Smooth muscle cell (in vitro differentiated cells): Measurements from ENCODE around the gene OXT. TPM values are rescaled to one million over a fixed set of nuclear protein-coding genes. Genes with fewer than 3 reads are reported as not detected.

ENCODE experiments used
- DNase-seq: peaks from one replicate; lab custom pipeline; 2025; ENCODE audit not compliant: unreplicated experiment; lab: John Stamatoyannopoulos, UW
- H2AFZ ChIP-seq: fragments of 200-600 bp; sonication (generic); 2 replicates; pipeline ENCODE4 v1.6.0; 2016; ENCODE audit warnings: antibody characterized with exemption, low read depth, mild to moderate bottlenecking
- H3F3A ChIP-seq: fragments of 200-600 bp; sonication (generic); 2 replicates; pipeline ENCODE4 v1.6.0; 2017; ENCODE audit warnings: antibody characterized with exemption, low read depth
- H3K27ac ChIP-seq: fragments of 200-600 bp; sonication (generic); 2 replicates; pipeline ENCODE4 v1.5.1; 2016; ENCODE audit warnings: low read depth, mild to moderate bottlenecking
- H3K27me3 ChIP-seq: fragments of 200-600 bp; sonication (generic); 2 replicates; pipeline ENCODE4 v1.6.1; 2016; ENCODE audit warnings: low read depth, mild to moderate bottlenecking
- H3K36me3 ChIP-seq: fragments of 200-600 bp; sonication (generic); 2 replicates; pipeline ENCODE4 v1.5.1; 2016; ENCODE audit warnings: low read depth
- H3K4me1 ChIP-seq: fragments of 200-600 bp; sonication (generic); 2 replicates; pipeline ENCODE4 v1.5.1; 2016; ENCODE audit warnings: low read depth
- H3K4me2 ChIP-seq: fragments of 200-600 bp; sonication (generic); 2 replicates; pipeline ENCODE4 v1.6.0; 2016; ENCODE audit warnings: mild to moderate bottlenecking
- H3K4me3 ChIP-seq: fragments of 200-600 bp; sonication (generic); 2 replicates; pipeline ENCODE4 v1.5.1; 2016; ENCODE audit warnings: mild to moderate bottlenecking
- H3K79me2 ChIP-seq: fragments of 200-600 bp; sonication (generic); 2 replicates; pipeline ENCODE4 v1.6.0; 2016; ENCODE audit warnings: low read depth, mild to moderate bottlenecking
- H3K9ac ChIP-seq: fragments of 200-600 bp; sonication (generic); 2 replicates; pipeline ENCODE4 v1.6.0; 2016; ENCODE audit warnings: low read depth
- H3K9me3 ChIP-seq: fragments of 200-600 bp; sonication (generic); replicated peaks from 2 replicates; pipeline ENCODE4 v1.5.1; 2016; ENCODE audit warnings: low read depth
- H4K20me1 ChIP-seq: fragments of 200-600 bp; sonication (generic); 2 replicates; pipeline ENCODE4 v1.6.0; 2016; ENCODE audit warnings: low read depth
- CTCF ChIP-seq: fragments of 200-600 bp; sonication (generic); IDR thresholded peaks from 2 replicates; pipeline ENCODE4 v1.5.1; 2017; ENCODE audit warnings: borderline replicate concordance, mild to moderate bottlenecking, antibody characterized with exemption; ENCODE audit not compliant: insufficient read depth, poor library complexity, severe bottlenecking
- WGBS: methylation state at CpG from one replicate; pipeline ENCODE4 v1.1.7; 2016; ENCODE audit warnings: low lambda C conversion rate; 5-methylcytosine and 5-hydroxymethylcytosine counted together
- polyA plus RNA-seq: library from polyadenylated mRNA; unstranded; fragments of >200 nt; fragmentation: Nextera tagmentation; extraction: Ambion mirVana; gene quantifications from 2 replicates; pipeline ENCODE4 v1.2.1, GENCODE V29; 2016
- total RNA-seq: library from RNA; depleted of rRNA; stranded (reverse); fragments of >200 nt; gene quantifications from 2 replicates; pipeline ENCODE4 v1.2.3, GENCODE V29; 2014

The OXT gene
- total and polyA plus RNA-seq, 2 experiments from 2014 or later, result 2.8 TPM; not detected in 1

GRCh38 chr20:3106185-3106584 lies 34.8 kb downstream of the OXT start:
- DNase-seq, result no peak
- H3K4me2 ChIP-seq, result no peak overlapping the region
- 100% methylated on average over 3 of the region's 3 CpGs for WGBS
- H3K27ac ChIP-seq, result no peak overlapping the region
- no peak overlapping the region for H3K9ac ChIP-seq
- H2AFZ ChIP-seq, result no peak overlapping the region
- H3K27me3 ChIP-seq, result no peaks in the 10 kb centered on the region
- H3K9me3 ChIP-seq, result no peaks in the 10 kb centered on the region
- no peaks in the 10 kb centered on the region for H3F3A ChIP-seq
- no peaks in the 10 kb centered on the region for H3K4me1 ChIP-seq
- H3K4me3 ChIP-seq, result no peak overlapping the region
- no peaks in the 10 kb centered on the region for H3K36me3 ChIP-seq
- no peaks in the 10 kb centered on the region for H4K20me1 ChIP-seq
- no peak for TF ChIP-seq CTCF
- no peaks in the 10 kb centered on the region for H3K79me2 ChIP-seq

GRCh38 chr20:3106658-3107463 lies 35.4 kb downstream of the OXT start:
- Histone ChIP-seq H3K79me2 (no peaks in the 10 kb centered on the region), H3K4me3 (no peak overlapping the region), H3K4me2 (no peak overlapping the region), H3K9ac (no peak overlapping the region), H3K9me3 (no peaks in the 10 kb centered on the region), H3F3A (no peaks in the 10 kb centered on the region), H4K20me1 (no peaks in the 10 kb centered on the region), H3K27me3 (no peaks in the 10 kb centered on the region), H3K36me3 (no peaks in the 10 kb centered on the region), H2AFZ (no peak overlapping the region), H3K4me1 (no peaks in the 10 kb centered on the region), H3K27ac (no peak overlapping the region)
- 88% methylated on average over 14 of the region's 14 CpGs for WGBS
- no peak for DNase-seq
- no peak for TF ChIP-seq CTCF

GRCh38 chr20:3107464-3108025 lies 36.1 kb downstream of the OXT start:
- H3K4me3 ChIP-seq, result no peak overlapping the region
- no peak for TF ChIP-seq CTCF
- no peak overlapping the region for H3K4me2 ChIP-seq
- no peak for DNase-seq
- H3K79me2 ChIP-seq, result no peaks in the 10 kb centered on the region
- H3K4me1 ChIP-seq, result no peaks in the 10 kb centered on the region
- H2AFZ ChIP-seq, result no peak overlapping the region
- H4K20me1 ChIP-seq, result no peaks in the 10 kb centered on the region
- H3K9me3 ChIP-seq, result no peaks in the 10 kb centered on the region
- H3K27me3 ChIP-seq, result no peaks in the 10 kb centered on the region
- 94% methylated on average over 12 of the region's 12 CpGs for whole genome bisulfite sequencing
- H3K36me3 ChIP-seq, result no peaks in the 10 kb centered on the region
- H3K27ac ChIP-seq, result no peak overlapping the region
- H3F3A ChIP-seq, result no peaks in the 10 kb centered on the region
- H3K9ac ChIP-seq, result no peak overlapping the region
